ENCODE measurements around the gene LGALS9.

Gene LGALS9

GRCh38 chr17:27630607-27631410, at the start of gene LGALS9:
LGALS9 (plus strand) TSS chr17:27631188; CDS start chr17:27631266, 78 bp downstream.
- DNase-seq (ENCODE audit: low spot score): no peak
- FAIRE-seq: no peak

- FAIRE-seq: no peak
- DNase-seq (ENCODE audit: low spot score): no peak
Measured at GRCh38 chr17:27582696-27583095, 48.3 kb upstream of the LGALS9 start.

GRCh38 chr17:27585153-27585681, 45.8 kb upstream of the LGALS9 start:
- DNase-seq (ENCODE audit: low spot score): no peak
- no peak for FAIRE-seq

- DNase-seq (ENCODE audit: low spot score) (peak; percentile 31), FAIRE-seq (no peak)
Measured at GRCh38 chr17:27585792-27586191, 45.2 kb upstream of the LGALS9 start.

- FAIRE-seq (no peak), DNase-seq (ENCODE audit: low spot score) (peak; percentile 78)
Measured at GRCh38 chr17:27586203-27586721, 44.7 kb upstream of the LGALS9 start.

GRCh38 chr17:27588354-27588753, 42.6 kb upstream of the LGALS9 start:
- no peak for DNase-seq (ENCODE audit: low spot score)
- no peak for FAIRE-seq

GRCh38 chr17:27590864-27591263, 40.1 kb upstream of the LGALS9 start:
- FAIRE-seq (no peak), DNase-seq (ENCODE audit: low spot score) (no peak)

GRCh38 chr17:27591986-27592385, 39.0 kb upstream of the LGALS9 start:
- DNase-seq (ENCODE audit: low spot score): no peak
- no peak for FAIRE-seq

GRCh38 chr17:27593232-27593856, 37.6 kb upstream of the LGALS9 start:
- no peak for FAIRE-seq
- DNase-seq (ENCODE audit: low spot score): no peak

GRCh38 chr17:27593857-27594255, 37.1 kb upstream of the LGALS9 start:
- no peak for FAIRE-seq

GRCh38 chr17:27595208-27595607, 35.8 kb upstream of the LGALS9 start:
- DNase-seq (ENCODE audit: low spot score): no peak
- FAIRE-seq: no peak

More at GRCh38 chr17:27593857-27594255, 37.1 kb upstream of the LGALS9 start:
- no peak for DNase-seq (ENCODE audit: low spot score)

GRCh38 chr17:27596096-27596495, 34.9 kb upstream of the LGALS9 start:
- FAIRE-seq (no peak), DNase-seq (ENCODE audit: low spot score) (no peak)

GRCh38 chr17:27596566-27597187, 34.3 kb upstream of the LGALS9 start:
- DNase-seq (ENCODE audit: low spot score) (no peak), FAIRE-seq (no peak)

GRCh38 chr17:27597188-27597580, 33.8 kb upstream of the LGALS9 start:
- no peak for DNase-seq (ENCODE audit: low spot score)
- FAIRE-seq: no peak

- FAIRE-seq (no peak), DNase-seq (ENCODE audit: low spot score) (no peak)
Measured at GRCh38 chr17:27597783-27598320, 33.1 kb upstream of the LGALS9 start.

- DNase-seq (ENCODE audit: low spot score) (no peak), FAIRE-seq (no peak)
Measured at GRCh38 chr17:27598337-27599050, 32.5 kb upstream of the LGALS9 start.

- no peak for DNase-seq (ENCODE audit: low spot score)
- peak; percentile 70 for FAIRE-seq
Measured at GRCh38 chr17:27600471-27600870, 30.5 kb upstream of the LGALS9 start.

- peak; percentile 72 for DNase-seq (ENCODE audit: low spot score)
- FAIRE-seq: peak; percentile 32
Measured at GRCh38 chr17:27601069-27601974, 29.7 kb upstream of the LGALS9 start.

GRCh38 chr17:27601975-27602302, 29.0 kb upstream of the LGALS9 start:
- FAIRE-seq: no peak
- no peak for DNase-seq (ENCODE audit: low spot score)
